ENCODE measurements around the gene EFCAB12.
A peak's percentile ranks its signal among the peaks of the same experiment; 100 is the strongest.

The EFCAB12 gene

DNA sequence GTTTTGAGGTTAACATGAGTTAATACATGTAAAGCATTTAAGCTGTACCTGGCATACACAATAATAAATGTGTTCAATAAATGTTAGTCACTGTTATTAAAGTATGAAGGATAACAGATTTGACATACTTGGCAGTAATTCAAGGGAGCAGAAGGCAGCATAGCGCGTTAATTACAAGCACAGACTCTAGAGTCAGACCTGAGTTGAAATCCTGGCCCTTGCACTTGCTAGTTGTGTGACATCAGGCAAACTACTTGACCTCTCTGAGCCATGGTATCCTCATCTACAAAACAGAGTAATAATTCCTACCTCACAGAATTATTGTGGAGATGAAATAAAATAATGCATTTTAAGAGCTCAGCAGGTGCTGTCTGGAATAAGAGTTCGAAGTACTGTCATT lies 17.0 kb upstream of the EFCAB12 start:
- no peak overlapping the region for H2AFZ ChIP-seq (ENCODE audit: low read depth, low read length)

DNA sequence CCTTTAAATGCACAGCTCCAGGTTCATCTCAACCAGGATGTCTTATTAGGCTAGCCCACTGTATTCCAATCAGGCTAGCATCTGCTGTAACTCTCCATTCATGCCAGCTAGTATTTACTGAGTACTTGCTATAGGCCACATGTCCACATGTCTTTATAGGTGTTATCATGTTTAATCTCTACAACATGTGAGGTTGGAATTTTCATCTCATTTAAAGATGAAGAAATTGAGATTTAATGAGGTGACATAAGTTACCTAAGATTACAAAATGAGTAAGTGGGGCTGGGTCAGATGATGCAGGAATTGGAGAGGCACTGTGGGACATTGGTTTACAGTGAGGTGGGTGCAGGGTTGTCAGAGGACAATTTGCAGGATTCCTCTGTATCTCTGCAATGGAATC lies 14.5 kb upstream of the EFCAB12 start:
- Histone ChIP-seq H2AK5ac (ENCODE audit: low read length, severe bottlenecking) (no peak overlapping the region), H3K4ac (ENCODE audit: low read depth in 1 of 2, low read length in 2 of 2) (no peak overlapping the region), H4K8ac (ENCODE audit: low read length) (no peak overlapping the region), H3K4me1 (ENCODE audit: control insufficient read depth, insufficient read depth, low read depth, low read length) (peaks cover 11% of the 10 kb centered on the region), H3K14ac (ENCODE audit: low read length in 2 of 2) (no peak overlapping the region), H2AFZ (ENCODE audit: low read depth, low read length) (no peak overlapping the region), H2BK15ac (ENCODE audit: low read depth, poor library complexity, severe bottlenecking) (no peak overlapping the region), H3K27me3 (ENCODE audit: control insufficient read depth in 1 of 2, insufficient read depth in 1 of 2, low read length in 2 of 2) (no peaks in the 10 kb centered on the region), H2BK5ac (ENCODE audit: low read depth, low read length, poor library complexity, severe bottlenecking) (no peak overlapping the region), H3K27ac (ENCODE audit: low read length, poor library complexity, severe bottlenecking) (no peak overlapping the region), H3K9ac (ENCODE audit: low read length) (peak overlapping the region; percentile 93), H2BK120ac (ENCODE audit: low read depth, low read length) (no peak overlapping the region), H3K9me3 (ENCODE audit: control insufficient read depth, low read length) (no peaks in the 10 kb centered on the region), H3K4me3 (ENCODE audit: insufficient read depth in 1 of 2, low read depth in 1 of 2, low read length in 2 of 2) (no peak overlapping the region), H3K23ac (ENCODE audit: low read length in 2 of 2) (no peak overlapping the region), H2BK12ac (ENCODE audit: low read length in 2 of 2) (no peak overlapping the region), H3K79me1 (replicated peaks; ENCODE audit: low read length, poor library complexity, severe bottlenecking) (peaks cover 26% of the 10 kb centered on the region), H4K91ac (ENCODE audit: low read length) (no peak overlapping the region), H3K36me3 (ENCODE audit: control insufficient read depth in 1 of 2, insufficient read depth in 2 of 2, low read depth in 1 of 2, low read length in 2 of 2) (peaks cover 0 to 3% of the 10 kb centered on the region in 2 experiments), H3K18ac (ENCODE audit: low read depth in 1 of 2, low read length in 2 of 2) (no peak overlapping the region), H3K4me2 (ENCODE audit: low read length, poor library complexity, severe bottlenecking) (no peak overlapping the region)
- no peak for DNase-seq

More for the DNA sequence above, 17.0 kb upstream of the EFCAB12 start:
- Histone ChIP-seq H3K4me3 (ENCODE audit: insufficient read depth in 1 of 2, low read depth in 1 of 2, low read length in 2 of 2) (no peak overlapping the region), H3K4me2 (ENCODE audit: low read length, poor library complexity, severe bottlenecking) (no peak overlapping the region), H2BK12ac (ENCODE audit: low read length in 2 of 2) (no peak overlapping the region), H2BK15ac (ENCODE audit: low read depth, poor library complexity, severe bottlenecking) (no peak overlapping the region), H3K27me3 (ENCODE audit: control insufficient read depth in 1 of 2, insufficient read depth in 1 of 2, low read length in 2 of 2) (no peaks in the 10 kb centered on the region), H4K8ac (ENCODE audit: low read length) (no peak overlapping the region), H3K18ac (ENCODE audit: low read depth in 1 of 2, low read length in 2 of 2) (no peak overlapping the region), H3K9me3 (ENCODE audit: control insufficient read depth, low read length) (no peaks in the 10 kb centered on the region), H3K4me1 (ENCODE audit: control insufficient read depth, insufficient read depth, low read depth, low read length) (peaks cover 12% of the 10 kb centered on the region), H3K4ac (ENCODE audit: low read depth in 1 of 2, low read length in 2 of 2) (no peak overlapping the region), H2BK5ac (ENCODE audit: low read depth, low read length, poor library complexity, severe bottlenecking) (no peak overlapping the region), H2BK120ac (ENCODE audit: low read depth, low read length) (no peak overlapping the region), H2AK5ac (ENCODE audit: low read length, severe bottlenecking) (no peak overlapping the region), H3K14ac (ENCODE audit: low read length in 2 of 2) (no peak overlapping the region), H4K91ac (ENCODE audit: low read length) (no peak overlapping the region), H3K79me1 (replicated peaks; ENCODE audit: low read length, poor library complexity, severe bottlenecking) (peaks cover 19% of the 10 kb centered on the region), H3K27ac (ENCODE audit: low read length, poor library complexity, severe bottlenecking) (no peak overlapping the region), H3K9ac (ENCODE audit: low read length) (no peak overlapping the region), H3K23ac (ENCODE audit: low read length in 2 of 2) (no peak overlapping the region), H3K36me3 (ENCODE audit: control insufficient read depth in 1 of 2, insufficient read depth in 2 of 2, low read depth in 1 of 2, low read length in 2 of 2) (no peaks in the 10 kb centered on the region)
- 100% methylated on average over 2 of the region's 3 CpGs for WGBS
- no peak for DNase-seq

DNA sequence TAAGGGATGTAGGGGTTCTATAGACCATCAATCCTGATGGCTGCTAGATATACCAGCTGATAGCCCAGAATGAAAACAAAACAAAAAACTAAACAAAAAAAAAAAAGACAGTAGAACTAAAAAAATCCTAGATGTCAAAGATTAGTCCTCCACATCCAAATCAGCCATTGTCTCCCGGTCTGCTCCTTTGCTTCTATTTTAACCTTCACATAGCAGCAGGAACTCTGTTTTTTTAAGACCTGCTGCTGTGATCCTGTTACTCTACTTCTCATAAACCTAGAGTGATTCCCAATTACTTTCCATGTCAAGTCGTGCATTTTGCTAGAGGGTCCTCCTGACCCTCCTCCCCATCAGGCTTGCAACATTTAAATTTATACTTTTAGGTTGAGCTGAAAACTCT lies 14.1 kb upstream of the EFCAB12 start:
- peaks cover 9% of the 10 kb centered on the region for H3K4me1 ChIP-seq (ENCODE audit: control insufficient read depth, insufficient read depth, low read depth, low read length)
- H2BK12ac ChIP-seq (ENCODE audit: low read length in 2 of 2), result no peak overlapping the region
- no peak overlapping the region for H2BK15ac ChIP-seq (ENCODE audit: low read depth, poor library complexity, severe bottlenecking)
- H3K4ac ChIP-seq (ENCODE audit: low read depth in 1 of 2, low read length in 2 of 2), result no peak overlapping the region
- H3K27ac ChIP-seq (ENCODE audit: low read length, poor library complexity, severe bottlenecking), result no peak overlapping the region
- peak overlapping the region in 1 of 2 experiments; percentile 98 for H3K4me3 ChIP-seq (ENCODE audit: insufficient read depth in 1 of 2, low read depth in 1 of 2, low read length in 2 of 2)
- H3K4me2 ChIP-seq (ENCODE audit: low read length, poor library complexity, severe bottlenecking), result no peak overlapping the region
- no peak for DNase-seq
- 79% methylated on average over 2 of the region's 2 CpGs for WGBS
- no peak overlapping the region for H2BK120ac ChIP-seq (ENCODE audit: low read depth, low read length)
- H3K18ac ChIP-seq (ENCODE audit: low read depth in 1 of 2, low read length in 2 of 2), result no peak overlapping the region
- no peaks in the 10 kb centered on the region for H3K9me3 ChIP-seq (ENCODE audit: control insufficient read depth, low read length)
- H3K23ac ChIP-seq (ENCODE audit: low read length in 2 of 2), result no peak overlapping the region
- H2AK5ac ChIP-seq (ENCODE audit: low read length, severe bottlenecking), result no peak overlapping the region
- no peak overlapping the region for H2BK5ac ChIP-seq (ENCODE audit: low read depth, low read length, poor library complexity, severe bottlenecking)
- no peak overlapping the region for H4K8ac ChIP-seq (ENCODE audit: low read length)
- no peak overlapping the region for H3K14ac ChIP-seq (ENCODE audit: low read length in 2 of 2)
- no peak overlapping the region for H4K91ac ChIP-seq (ENCODE audit: low read length)
- peak overlapping the region; percentile 93 for H3K9ac ChIP-seq (ENCODE audit: low read length)
- H3K27me3 ChIP-seq (ENCODE audit: control insufficient read depth in 1 of 2, insufficient read depth in 1 of 2, low read length in 2 of 2), result no peaks in the 10 kb centered on the region
- H3K79me1 ChIP-seq (replicated peaks; ENCODE audit: low read length, poor library complexity, severe bottlenecking), result peaks cover 26% of the 10 kb centered on the region
- no peak overlapping the region for H2AFZ ChIP-seq (ENCODE audit: low read depth, low read length)
- peaks cover 0 to 7% of the 10 kb centered on the region in 2 experiments for H3K36me3 ChIP-seq (ENCODE audit: control insufficient read depth in 1 of 2, insufficient read depth in 2 of 2, low read depth in 1 of 2, low read length in 2 of 2)

DNA sequence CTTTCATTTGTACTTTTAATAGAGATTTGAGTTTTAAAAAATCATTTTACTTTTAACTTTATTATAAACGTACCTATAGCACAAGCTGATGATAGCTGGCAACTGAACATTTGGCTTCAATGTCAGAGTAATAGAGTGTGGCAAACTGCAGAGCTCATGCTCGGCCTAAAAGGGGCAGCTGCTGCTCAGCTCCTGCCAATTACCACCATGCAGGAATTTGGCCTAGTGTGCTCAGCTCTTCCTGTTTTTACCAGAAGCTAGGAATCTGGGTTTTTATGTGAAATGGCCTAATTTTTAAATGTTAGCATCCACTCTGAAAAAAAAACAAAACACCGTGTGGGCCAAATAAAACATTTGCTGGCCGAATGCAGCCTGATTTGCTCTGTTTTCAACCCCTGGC lies 13.3 kb upstream of the EFCAB12 start:
- no peak for DNase-seq
- Histone ChIP-seq H3K14ac (ENCODE audit: low read length in 2 of 2) (no peak overlapping the region), H3K4me1 (ENCODE audit: control insufficient read depth, insufficient read depth, low read depth, low read length) (peaks cover 8% of the 10 kb centered on the region), H3K36me3 (ENCODE audit: control insufficient read depth in 1 of 2, insufficient read depth in 2 of 2, low read depth in 1 of 2, low read length in 2 of 2) (peaks cover 2 to 14% of the 10 kb centered on the region in 2 experiments), H3K27me3 (ENCODE audit: control insufficient read depth in 1 of 2, insufficient read depth in 1 of 2, low read length in 2 of 2) (no peaks in the 10 kb centered on the region), H3K23ac (ENCODE audit: low read length in 2 of 2) (no peak overlapping the region), H2BK15ac (ENCODE audit: low read depth, poor library complexity, severe bottlenecking) (no peak overlapping the region), H2BK120ac (ENCODE audit: low read depth, low read length) (no peak overlapping the region), H4K91ac (ENCODE audit: low read length) (no peak overlapping the region), H4K8ac (ENCODE audit: low read length) (no peak overlapping the region), H3K18ac (ENCODE audit: low read depth in 1 of 2, low read length in 2 of 2) (no peak overlapping the region), H3K4me3 (ENCODE audit: insufficient read depth in 1 of 2, low read depth in 1 of 2, low read length in 2 of 2) (peak overlapping the region in 1 of 2 experiments; percentile 98), H2AK5ac (ENCODE audit: low read length, severe bottlenecking) (no peak overlapping the region), H2BK12ac (ENCODE audit: low read length in 2 of 2) (no peak overlapping the region), H3K27ac (ENCODE audit: low read length, poor library complexity, severe bottlenecking) (peak overlapping the region; percentile 69), H2BK5ac (ENCODE audit: low read depth, low read length, poor library complexity, severe bottlenecking) (no peak overlapping the region), H3K4me2 (ENCODE audit: low read length, poor library complexity, severe bottlenecking) (no peak overlapping the region), H3K9ac (ENCODE audit: low read length) (peak overlapping the region; percentile 93), H2AFZ (ENCODE audit: low read depth, low read length) (no peak overlapping the region), H3K79me1 (replicated peaks; ENCODE audit: low read length, poor library complexity, severe bottlenecking) (peaks cover 27% of the 10 kb centered on the region), H3K4ac (ENCODE audit: low read depth in 1 of 2, low read length in 2 of 2) (no peak overlapping the region), H3K9me3 (ENCODE audit: control insufficient read depth, low read length) (no peaks in the 10 kb centered on the region)
- WGBS, result 80% methylated on average over 4 of the region's 4 CpGs
